Measurements from ENCODE around the gene EPG5.
A peak's percentile ranks its signal among the peaks of the same experiment; 100 is the strongest.

DNA sequence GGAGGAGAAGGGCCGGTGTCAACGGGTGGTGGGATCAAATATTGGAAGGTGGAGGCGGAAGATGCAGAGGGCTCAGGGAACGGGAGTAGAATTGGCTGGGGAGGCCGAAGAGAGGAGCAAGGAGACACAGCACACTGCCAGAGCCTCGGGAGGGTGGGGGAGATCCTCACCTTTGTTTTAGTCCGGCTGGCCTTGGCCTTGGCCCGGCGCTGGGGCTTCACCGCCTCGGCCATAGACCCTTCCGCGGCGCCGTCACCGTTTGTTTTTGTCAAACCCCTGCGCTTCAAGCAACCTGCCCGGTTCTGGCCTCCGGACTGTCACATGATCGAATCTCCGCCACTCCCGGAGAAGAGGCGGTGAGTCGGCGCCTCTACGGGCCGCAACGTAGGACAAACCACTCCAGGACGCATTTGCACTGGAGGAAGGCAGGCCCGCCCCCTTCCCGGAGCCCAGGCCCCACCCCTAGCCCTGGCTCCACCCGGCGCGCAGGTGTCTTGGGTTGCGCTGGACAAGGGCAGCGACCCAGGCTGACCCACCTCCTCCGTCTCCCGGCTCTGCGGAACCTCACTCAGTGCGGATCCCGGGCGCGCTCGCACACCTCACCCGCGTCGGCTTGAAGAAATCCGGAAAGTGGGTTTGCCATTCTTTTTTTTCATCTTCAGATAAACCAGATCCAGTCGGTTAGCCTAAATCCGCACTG lies at the start of gene EPG5:
- TF ChIP-seq GLIS3 (CRISPR knock-in tag; IDR thresholded peaks at IDR 0.05): no peak
- TF ChIP-seq, protein P1, sequence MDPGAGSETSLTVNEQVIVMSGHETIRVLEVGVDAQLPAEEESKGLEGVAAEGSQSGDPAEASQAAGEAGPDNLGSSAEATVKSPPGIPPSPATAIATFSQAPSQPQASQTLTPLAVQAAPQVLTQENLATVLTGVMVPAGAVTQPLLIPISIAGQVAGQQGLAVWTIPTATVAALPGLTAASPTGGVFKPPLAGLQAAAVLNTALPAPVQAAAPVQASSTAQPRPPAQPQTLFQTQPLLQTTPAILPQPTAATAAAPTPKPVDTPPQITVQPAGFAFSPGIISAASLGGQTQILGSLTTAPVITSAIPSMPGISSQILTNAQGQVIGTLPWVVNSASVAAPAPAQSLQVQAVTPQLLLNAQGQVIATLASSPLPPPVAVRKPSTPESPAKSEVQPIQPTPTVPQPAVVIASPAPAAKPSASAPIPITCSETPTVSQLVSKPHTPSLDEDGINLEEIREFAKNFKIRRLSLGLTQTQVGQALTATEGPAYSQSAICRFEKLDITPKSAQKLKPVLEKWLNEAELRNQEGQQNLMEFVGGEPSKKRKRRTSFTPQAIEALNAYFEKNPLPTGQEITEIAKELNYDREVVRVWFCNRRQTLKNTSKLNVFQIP (CRISPR knock-in tag; IDR thresholded peaks at IDR 0.05; ENCODE audit: borderline replicate concordance, low read depth): no peak
- TF ChIP-seq CSDC2 (CRISPR knock-in tag; IDR thresholded peaks at IDR 0.05): no peak
- no peak for TF ChIP-seq ZNF8 (CRISPR knock-in tag; IDR thresholded peaks at IDR 0.05)
- no peak for TF ChIP-seq SNAI2 (CRISPR knock-in tag; IDR thresholded peaks at IDR 0.05)
- no peak for TF ChIP-seq ARNTL (CRISPR knock-in tag; IDR thresholded peaks at IDR 0.05; ENCODE audit: borderline replicate concordance, low read depth)
- TF ChIP-seq OSR1 (CRISPR knock-in tag; IDR thresholded peaks at IDR 0.05): no peak
- no peak for TF ChIP-seq PPARA (CRISPR knock-in tag; IDR thresholded peaks at IDR 0.05; ENCODE audit: borderline replicate concordance)
- TF ChIP-seq ZNF70 (CRISPR knock-in tag; IDR thresholded peaks at IDR 0.05): peak; percentile 98
- TF ChIP-seq, protein P2, sequence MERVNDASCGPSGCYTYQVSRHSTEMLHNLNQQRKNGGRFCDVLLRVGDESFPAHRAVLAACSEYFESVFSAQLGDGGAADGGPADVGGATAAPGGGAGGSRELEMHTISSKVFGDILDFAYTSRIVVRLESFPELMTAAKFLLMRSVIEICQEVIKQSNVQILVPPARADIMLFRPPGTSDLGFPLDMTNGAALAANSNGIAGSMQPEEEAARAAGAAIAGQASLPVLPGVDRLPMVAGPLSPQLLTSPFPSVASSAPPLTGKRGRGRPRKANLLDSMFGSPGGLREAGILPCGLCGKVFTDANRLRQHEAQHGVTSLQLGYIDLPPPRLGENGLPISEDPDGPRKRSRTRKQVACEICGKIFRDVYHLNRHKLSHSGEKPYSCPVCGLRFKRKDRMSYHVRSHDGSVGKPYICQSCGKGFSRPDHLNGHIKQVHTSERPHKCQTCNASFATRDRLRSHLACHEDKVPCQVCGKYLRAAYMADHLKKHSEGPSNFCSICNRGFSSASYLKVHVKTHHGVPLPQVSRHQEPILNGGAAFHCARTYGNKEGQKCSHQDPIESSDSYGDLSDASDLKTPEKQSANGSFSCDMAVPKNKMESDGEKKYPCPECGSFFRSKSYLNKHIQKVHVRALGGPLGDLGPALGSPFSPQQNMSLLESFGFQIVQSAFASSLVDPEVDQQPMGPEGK (CRISPR knock-in tag; IDR thresholded peaks at IDR 0.05; ENCODE audit: borderline replicate concordance): no peak
- no peak for TF ChIP-seq RARB (CRISPR knock-in tag; IDR thresholded peaks at IDR 0.05)
- no peak for TF ChIP-seq ZFP3 (CRISPR knock-in tag; IDR thresholded peaks at IDR 0.05)

All from SK-N-SH treated with all-trans-retinoic acid at 6 μM for 48 hours (cell line).